ENCODE data around the gene ADAMTS9.

DNA sequence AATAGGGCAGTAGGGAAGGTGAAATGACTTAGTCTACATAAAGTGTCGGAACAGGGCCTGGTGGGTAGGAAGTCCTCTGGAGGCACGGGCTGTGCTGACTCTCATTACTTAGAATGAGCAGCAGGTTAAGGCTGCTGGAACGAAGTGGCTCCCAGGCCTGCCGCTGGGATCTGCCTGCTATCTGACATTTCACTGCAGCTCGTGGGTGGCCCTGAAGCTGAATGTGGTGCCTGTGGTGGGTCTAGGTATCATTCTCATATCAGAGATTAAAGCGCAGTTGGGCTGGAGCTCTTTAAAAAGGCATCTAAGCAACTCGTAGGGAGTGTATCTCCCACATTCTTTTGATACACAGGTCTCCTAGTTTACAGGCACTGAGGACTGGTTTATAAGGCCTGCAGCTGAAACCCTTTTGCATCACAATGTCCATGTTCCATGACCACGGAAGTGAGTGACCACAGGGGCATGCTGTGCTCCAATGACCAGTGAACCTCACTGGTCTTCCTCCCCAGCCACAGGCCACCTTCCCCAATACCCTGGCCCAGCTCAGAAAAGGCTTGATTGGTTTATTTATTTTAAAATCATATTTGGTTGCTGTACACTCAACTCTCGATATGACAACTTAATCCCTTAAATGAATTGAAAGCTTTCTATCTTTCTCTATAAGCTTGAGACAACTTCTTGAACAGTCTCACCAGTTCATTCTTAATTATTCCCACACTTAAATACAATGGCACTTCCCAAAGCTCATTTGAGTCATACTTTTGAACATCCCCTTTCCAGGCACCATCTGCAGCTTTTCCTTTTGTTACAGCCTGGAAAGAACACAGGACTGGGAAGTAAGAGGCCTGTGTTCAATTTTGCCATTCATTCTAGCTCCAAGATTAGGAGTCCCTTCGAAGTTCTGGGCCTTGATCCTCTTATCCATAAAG lies 19.0 kb downstream of the ADAMTS9 start:
- TF ChIP-seq POLR2AphosphoS5 (IDR thresholded peaks at IDR 0.05): no peak
- TF ChIP-seq POLR2A (IDR thresholded peaks at IDR 0.05): no peak
- TF ChIP-seq, protein P1, sequence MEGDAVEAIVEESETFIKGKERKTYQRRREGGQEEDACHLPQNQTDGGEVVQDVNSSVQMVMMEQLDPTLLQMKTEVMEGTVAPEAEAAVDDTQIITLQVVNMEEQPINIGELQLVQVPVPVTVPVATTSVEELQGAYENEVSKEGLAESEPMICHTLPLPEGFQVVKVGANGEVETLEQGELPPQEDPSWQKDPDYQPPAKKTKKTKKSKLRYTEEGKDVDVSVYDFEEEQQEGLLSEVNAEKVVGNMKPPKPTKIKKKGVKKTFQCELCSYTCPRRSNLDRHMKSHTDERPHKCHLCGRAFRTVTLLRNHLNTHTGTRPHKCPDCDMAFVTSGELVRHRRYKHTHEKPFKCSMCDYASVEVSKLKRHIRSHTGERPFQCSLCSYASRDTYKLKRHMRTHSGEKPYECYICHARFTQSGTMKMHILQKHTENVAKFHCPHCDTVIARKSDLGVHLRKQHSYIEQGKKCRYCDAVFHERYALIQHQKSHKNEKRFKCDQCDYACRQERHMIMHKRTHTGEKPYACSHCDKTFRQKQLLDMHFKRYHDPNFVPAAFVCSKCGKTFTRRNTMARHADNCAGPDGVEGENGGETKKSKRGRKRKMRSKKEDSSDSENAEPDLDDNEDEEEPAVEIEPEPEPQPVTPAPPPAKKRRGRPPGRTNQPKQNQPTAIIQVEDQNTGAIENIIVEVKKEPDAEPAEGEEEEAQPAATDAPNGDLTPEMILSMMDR (IDR thresholded peaks at IDR 0.05): no peak
- no peak for TF ChIP-seq EP300 (IDR thresholded peaks at IDR 0.05)

All from upper lobe of left lung (tissue), 4 donors.